WI38 (cell line): Measurements from ENCODE around the gene CTBP1.

Experiments
- H3K4me3 ChIP-seq: 2 replicates; pipeline ENCODE4 v1.5.1; 2011; ENCODE audit warnings: low read depth, mild to moderate bottlenecking, control low read depth, low read length
- TF ChIP-seq, protein P1 (sequence below): IDR thresholded peaks from 2 replicates; pipeline ENCODE4 v1.5.1; 2012; ENCODE audit warnings: low read depth, mild to moderate bottlenecking, control low read depth, low read length

The CTBP1 gene

DNA sequence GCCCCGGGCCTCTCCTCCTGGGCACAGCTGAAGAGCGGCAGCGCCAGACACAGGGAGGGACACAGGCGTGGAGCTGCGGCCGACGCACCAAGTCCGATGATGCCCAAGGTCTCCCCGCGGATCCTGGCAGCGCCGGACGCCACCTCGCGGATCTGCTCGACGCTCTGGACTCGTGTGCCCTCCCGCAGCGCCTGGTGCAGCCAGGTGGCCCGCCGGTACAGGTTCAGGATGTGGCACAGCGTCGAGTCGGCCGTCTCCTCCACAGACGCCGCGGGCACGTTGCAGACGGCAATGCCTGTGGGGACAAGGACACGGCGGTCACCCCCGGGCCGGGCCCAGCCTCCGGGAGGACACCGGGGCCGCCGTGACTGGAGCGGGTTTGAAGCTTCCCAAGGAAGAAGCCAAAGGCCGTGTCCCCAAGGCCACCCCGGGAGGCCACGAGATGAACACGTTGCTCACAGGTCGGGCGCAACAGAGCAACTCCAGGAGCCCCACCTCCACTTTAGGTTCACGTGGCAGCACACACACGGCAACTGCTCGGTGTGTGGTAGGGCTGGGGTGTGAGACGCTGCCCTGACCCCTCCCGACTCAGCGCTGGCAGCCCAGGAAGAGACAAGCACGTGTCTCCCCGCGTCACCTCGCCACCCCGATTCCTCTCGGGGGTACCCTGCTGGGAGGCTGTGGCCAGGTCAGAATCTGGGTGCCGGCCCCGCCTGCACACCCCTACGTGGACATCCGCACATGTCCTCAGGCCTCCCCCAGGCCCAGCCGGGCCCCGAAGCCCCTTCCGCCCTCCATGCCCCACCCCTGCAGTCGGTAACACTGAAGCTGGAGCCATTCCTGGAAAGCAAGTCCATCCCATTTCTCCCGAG, 23.4 kb downstream of the CTBP1 start:
- TF ChIP-seq, protein P1, sequence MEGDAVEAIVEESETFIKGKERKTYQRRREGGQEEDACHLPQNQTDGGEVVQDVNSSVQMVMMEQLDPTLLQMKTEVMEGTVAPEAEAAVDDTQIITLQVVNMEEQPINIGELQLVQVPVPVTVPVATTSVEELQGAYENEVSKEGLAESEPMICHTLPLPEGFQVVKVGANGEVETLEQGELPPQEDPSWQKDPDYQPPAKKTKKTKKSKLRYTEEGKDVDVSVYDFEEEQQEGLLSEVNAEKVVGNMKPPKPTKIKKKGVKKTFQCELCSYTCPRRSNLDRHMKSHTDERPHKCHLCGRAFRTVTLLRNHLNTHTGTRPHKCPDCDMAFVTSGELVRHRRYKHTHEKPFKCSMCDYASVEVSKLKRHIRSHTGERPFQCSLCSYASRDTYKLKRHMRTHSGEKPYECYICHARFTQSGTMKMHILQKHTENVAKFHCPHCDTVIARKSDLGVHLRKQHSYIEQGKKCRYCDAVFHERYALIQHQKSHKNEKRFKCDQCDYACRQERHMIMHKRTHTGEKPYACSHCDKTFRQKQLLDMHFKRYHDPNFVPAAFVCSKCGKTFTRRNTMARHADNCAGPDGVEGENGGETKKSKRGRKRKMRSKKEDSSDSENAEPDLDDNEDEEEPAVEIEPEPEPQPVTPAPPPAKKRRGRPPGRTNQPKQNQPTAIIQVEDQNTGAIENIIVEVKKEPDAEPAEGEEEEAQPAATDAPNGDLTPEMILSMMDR: no peak
- no peak overlapping the region for H3K4me3 ChIP-seq

DNA sequence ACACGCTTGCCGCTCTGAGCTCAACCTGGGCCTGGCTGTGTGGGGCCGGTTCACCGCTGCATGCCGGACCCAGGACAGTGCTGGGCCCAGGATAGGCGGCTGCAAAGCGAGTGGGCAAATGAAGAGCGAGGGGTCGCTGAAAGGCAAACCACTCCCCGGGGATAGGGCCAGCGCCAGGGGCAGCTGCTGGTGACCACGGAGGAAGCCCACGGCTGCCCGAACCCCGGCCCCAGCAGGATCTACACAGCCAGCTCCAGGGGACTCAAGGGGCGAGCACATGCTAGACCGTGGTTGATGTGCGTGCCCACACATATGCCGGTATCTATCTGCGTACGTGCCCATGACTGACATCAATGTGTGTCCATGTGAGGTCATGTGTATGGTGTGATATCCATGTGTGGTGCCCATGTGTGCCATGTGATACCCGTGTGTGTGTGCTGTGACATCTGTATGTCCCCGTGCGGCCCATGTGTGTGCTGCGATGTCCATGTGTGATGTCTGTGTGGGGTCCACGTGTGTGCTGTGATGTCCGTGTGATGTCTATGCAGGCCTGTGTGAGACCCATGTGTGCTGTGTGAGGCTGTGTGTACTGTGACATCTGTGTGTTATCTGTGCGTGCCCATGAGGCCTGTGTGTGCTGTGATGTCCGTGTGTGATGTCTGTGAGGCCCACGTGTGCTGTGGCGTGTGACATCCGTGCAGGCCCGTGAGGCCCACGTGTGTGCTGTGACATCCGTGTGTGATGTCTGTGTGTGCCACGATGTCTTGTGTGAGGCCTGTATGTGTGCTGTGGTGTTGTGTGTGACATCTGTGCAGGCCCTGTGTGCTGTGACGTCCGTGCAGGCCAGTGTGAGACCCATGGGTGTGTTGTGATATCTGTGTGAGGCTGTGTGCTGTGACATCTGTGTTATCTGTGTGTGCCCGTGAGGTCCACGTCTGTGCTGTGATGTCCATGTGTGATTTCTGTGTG, 24.8 kb downstream of the CTBP1 start:
- H3K4me3 ChIP-seq: no peak overlapping the region
- TF ChIP-seq, protein P1: no peak

DNA sequence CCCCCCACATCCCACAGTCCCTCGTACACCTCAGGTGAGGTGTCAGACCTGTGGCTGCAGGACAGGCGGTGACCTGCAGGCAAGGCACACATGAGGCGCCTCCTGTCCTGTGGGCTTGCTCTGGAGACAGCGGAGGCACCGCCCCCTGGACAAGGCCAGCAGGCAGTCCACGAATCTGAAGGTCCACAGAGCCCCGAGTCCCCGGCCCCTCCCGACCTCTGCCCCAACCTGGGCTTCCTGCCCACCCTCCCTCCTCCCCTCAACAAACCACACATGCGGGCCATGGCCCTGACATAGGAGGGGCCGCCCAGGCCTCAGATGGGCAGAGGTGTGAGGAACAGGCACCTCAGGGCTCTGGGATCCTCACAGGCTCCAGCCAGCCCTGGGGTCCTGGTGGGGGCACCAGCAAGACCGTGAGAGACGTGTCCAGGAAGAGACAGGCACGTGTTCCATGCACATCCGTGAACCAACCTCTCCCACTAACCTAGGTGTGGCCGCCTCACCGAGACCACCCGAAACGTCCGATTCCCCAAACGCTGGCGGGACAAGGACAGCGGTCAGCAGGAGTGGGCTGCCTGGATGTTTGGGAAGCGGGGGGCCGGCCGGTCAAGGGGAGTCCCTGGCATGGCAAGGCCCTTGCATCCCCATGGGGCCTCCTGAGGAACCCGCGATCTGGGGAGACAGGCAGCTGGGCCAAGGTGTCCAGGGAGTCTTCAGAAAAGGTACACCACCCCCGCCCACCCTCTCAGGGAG, 25.8 kb downstream of the CTBP1 start:
- TF ChIP-seq, protein P1: no peak

DNA sequence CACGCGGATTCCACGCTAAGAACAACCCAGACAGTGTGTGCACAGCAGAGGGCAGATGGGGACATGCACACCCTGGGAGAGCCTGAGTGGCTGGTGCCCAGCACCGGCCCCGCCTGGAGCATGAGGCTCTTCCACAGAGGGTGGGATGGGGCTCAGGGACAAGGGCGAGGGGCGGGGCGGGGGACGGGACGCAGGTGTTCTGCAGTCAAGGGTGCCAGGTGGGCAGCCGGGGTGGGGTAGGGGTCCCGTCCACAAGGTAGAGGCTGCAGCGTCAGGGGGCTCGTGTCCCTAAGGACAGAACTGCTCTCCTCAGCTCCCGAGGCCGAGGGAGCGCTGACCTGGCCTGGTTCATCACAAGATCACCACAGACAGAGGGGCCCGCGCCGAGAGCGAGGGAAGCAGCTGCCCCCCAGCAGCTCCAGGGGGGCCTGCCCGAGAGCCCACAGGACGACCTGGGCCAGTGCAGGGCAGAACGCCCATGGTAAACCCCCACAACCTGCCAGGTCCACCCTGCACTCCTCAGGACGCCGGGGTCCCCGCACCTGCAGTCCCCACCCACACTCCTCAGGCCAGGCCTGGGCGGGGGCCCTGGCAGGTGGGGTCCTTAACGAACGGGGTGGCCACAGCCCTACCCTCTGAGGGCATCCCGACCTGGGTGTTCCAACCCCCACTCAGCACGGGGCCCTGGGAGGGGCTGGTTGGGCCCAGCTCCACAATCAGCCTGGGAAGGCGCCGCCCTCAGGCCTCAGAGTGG, 26.7 kb downstream of the CTBP1 start:
- no peak overlapping the region for H3K4me3 ChIP-seq
- TF ChIP-seq, protein P1: no peak

More for the DNA sequence above, 25.8 kb downstream of the CTBP1 start:
- no peak overlapping the region for H3K4me3 ChIP-seq

DNA sequence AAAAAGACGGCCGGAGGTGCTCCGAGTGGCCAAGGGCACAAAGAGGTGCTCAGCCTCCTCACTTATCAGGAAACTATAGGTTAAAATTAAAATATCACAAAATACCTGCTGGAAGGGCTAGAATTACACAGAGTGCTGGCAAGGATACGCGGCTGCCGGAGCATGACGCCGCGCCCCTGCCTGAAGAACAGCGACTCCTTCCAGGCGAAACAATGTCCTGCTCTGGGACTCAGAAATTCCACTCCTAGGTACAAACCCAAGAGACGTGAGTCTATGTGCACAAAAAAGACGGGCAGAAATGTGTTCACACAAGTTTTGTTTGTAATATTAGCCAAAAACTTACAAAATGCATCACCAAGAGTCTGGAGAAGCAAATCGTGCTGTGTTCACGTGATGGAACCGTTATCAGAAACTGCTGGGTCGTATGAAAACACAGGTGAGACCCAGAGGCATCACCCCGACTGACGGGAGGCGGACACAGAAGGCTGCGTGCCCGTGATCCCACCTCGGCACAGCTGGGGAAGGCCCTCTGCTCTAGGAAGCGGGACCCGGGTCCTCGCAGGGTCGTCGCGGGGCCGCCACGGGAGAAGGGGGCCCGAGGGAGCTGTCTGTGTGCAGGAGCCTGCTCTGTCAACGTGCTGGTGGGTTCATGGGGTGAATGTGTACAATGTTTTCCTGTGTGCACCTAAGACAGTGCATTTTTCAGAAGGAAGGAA, 27.6 kb downstream of the CTBP1 start:
- H3K4me3 ChIP-seq: no peak overlapping the region
- TF ChIP-seq, protein P1: no peak

DNA sequence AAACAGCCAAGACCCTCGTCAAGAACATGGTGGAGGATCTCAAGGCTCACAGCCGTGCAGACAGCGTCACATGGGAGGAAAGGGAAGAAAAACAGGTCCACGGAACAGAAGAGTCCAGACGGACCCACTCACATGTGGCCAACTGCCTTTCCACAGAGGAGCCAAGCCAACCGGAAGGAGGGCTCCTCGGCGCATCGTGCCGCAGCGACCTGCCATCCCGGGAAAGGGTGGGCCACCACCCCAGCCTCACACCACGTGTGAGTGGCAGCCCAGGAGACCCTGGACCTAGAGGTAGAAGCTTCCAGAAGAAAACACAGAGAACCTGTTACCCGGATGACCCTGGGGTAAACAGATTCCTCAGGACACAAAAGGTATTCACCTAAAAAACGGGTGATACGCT, 28.4 kb downstream of the CTBP1 start:
- TF ChIP-seq, protein P1: no peak
- H3K4me3 ChIP-seq: no peak overlapping the region
